WTC11 (cell line): ENCODE measurements around the gene DNAH14. TPM values are rescaled to one million over a fixed set of nuclear protein-coding genes. Genes with fewer than 3 reads are reported as not detected.
"Not testable (repeated sequence)": the region's sequence is repeated elsewhere in the genome, so short reads cannot be mapped to it uniquely, and the experiment has no call there.

Experiments
- ATAC-seq: fragments of 200-7000 bp; cut with Tn5 transposase; 2 replicates; pipeline ENCODE4 v1.10.0; 2021; ENCODE audit warnings: mild to moderate bottlenecking, moderate library complexity
- CTCF ChIA-PET: fragments of 300-600 bp; sonication (Branson Sonifier 250); formaldehyde crosslinking; loops from one replicate; lab custom pipeline; 2021; ENCODE audit warnings: antibody characterized with exemption; lab: Charles Lee
- POLR2A ChIA-PET: fragments of 350-600 bp; sonication (Branson Sonifier 250); formaldehyde crosslinking; loops from one replicate; lab custom pipeline; 2021; ENCODE audit warnings: antibody characterized with exemption; lab: Charles Lee
- DNase-seq: peaks from one replicate; pipeline ENCODE4 v3.0.0; 2021; ENCODE audit warnings: low spot score
- H3K27ac Mint-ChIP-seq: 2 replicates; pipeline ENCODE4 v1.8.0; 2021; ENCODE audit warnings: mixed read lengths
- H3K27me3 Mint-ChIP-seq: 2 replicates; pipeline ENCODE4 v1.8.0; 2021; ENCODE audit warnings: low read depth, mild to moderate bottlenecking, moderate library complexity, mixed read lengths
- H3K36me3 Mint-ChIP-seq: 2 replicates; pipeline ENCODE4 v1.8.0; 2021; ENCODE audit warnings: mixed read lengths
- H3K4me1 Mint-ChIP-seq: 2 replicates; pipeline ENCODE4 v1.8.0; 2022; ENCODE audit warnings: mixed read lengths
- H3K4me3 Mint-ChIP-seq: 2 replicates; pipeline ENCODE4 v1.8.0; 2021; ENCODE audit warnings: mild to moderate bottlenecking, moderate library complexity, mixed read lengths
- H3K9me3 Mint-ChIP-seq: 2 replicates; pipeline ENCODE4 v1.8.0; 2021; ENCODE audit warnings: mixed read lengths
- CBFB ChIP-seq: sonication (generic); formaldehyde crosslinking; IDR thresholded peaks from 2 replicates; pipeline ENCODE4 v1.8.1; 2022; ENCODE audit warnings: mild to moderate bottlenecking, low read depth, missing genetic modification reagents
- FOXP4 ChIP-seq: sonication (generic); formaldehyde crosslinking; IDR thresholded peaks from 2 replicates; pipeline ENCODE4 v1.8.0; 2022; ENCODE audit warnings: mild to moderate bottlenecking, missing genetic modification reagents
- HMGXB4 ChIP-seq: sonication (generic); formaldehyde crosslinking; IDR thresholded peaks from 2 replicates; pipeline ENCODE4 v1.8.1; 2023; ENCODE audit warnings: mild to moderate bottlenecking, moderate library complexity, missing genetic modification reagents
- JAZF1 ChIP-seq: fragments of 250-450 bp; sonication (Bioruptor Pico); IDR thresholded peaks from 2 replicates; pipeline ENCODE4 v1.9.0; 2021; ENCODE audit warnings: moderate library complexity, mild to moderate bottlenecking, inconsistent platforms
- MYBL2 ChIP-seq: sonication (generic); formaldehyde crosslinking; IDR thresholded peaks from 2 replicates; pipeline ENCODE4 v1.8.1; 2023; ENCODE audit warnings: mild to moderate bottlenecking, moderate library complexity, missing genetic modification reagents
- SMAD3 ChIP-seq: sonication (generic); formaldehyde crosslinking; IDR thresholded peaks from 2 replicates; pipeline ENCODE4 v1.8.0; 2022; ENCODE audit warnings: missing genetic modification reagents, mild to moderate bottlenecking, borderline replicate concordance
- SMAD4 ChIP-seq: sonication (generic); formaldehyde crosslinking; IDR thresholded peaks from 2 replicates; pipeline ENCODE4 v1.8.0; 2022; ENCODE audit warnings: mild to moderate bottlenecking, missing genetic modification reagents
- TCF7 ChIP-seq: sonication (generic); formaldehyde crosslinking; IDR thresholded peaks from 2 replicates; pipeline ENCODE4 v1.8.0; 2022; ENCODE audit warnings: mild to moderate bottlenecking, low read depth, missing genetic modification reagents, moderate library complexity
- TP53 ChIP-seq: sonication (generic); formaldehyde crosslinking; IDR thresholded peaks from 2 replicates; pipeline ENCODE4 v1.8.1; 2023; ENCODE audit warnings: mild to moderate bottlenecking, missing genetic modification reagents
- ZBTB43 ChIP-seq: sonication (generic); formaldehyde crosslinking; IDR thresholded peaks from 2 replicates; pipeline ENCODE4 v1.8.1; 2023; ENCODE audit warnings: mild to moderate bottlenecking, missing genetic modification reagents
- ZMAT4 ChIP-seq: fragments of 250-450 bp; sonication (Bioruptor Pico); IDR thresholded peaks from 2 replicates; pipeline ENCODE4 v1.9.0; 2021; ENCODE audit warnings: mild to moderate bottlenecking
- ZNF317 ChIP-seq: sonication (generic); formaldehyde crosslinking; IDR thresholded peaks from 2 replicates; pipeline ENCODE4 v1.8.1; 2023; ENCODE audit warnings: low read depth, mild to moderate bottlenecking, moderate library complexity, missing genetic modification reagents, borderline replicate concordance
- ZSCAN18 ChIP-seq: fragments of 250-450 bp; sonication (Bioruptor Pico); IDR thresholded peaks from 2 replicates; pipeline ENCODE4 v2.1.2; 2022; ENCODE audit warnings: mild to moderate bottlenecking, moderate library complexity
- total RNA-seq: library from RNA; stranded (reverse); gene quantifications from 3 replicates; pipeline ENCODE4 v1.2.3, GENCODE V29; 2021

DNAH14 gene
- total RNA-seq, 1 experiment from 2014 or later = 34.1 TPM

GRCh38 chr1:225380691-225381090 lies 451.2 kb downstream of the DNAH14 start (continued):
- no peak for TF ChIP-seq ZBTB43 (CRISPR knock-in tag)
- no peak for TF ChIP-seq SMAD4
- no peak for TF ChIP-seq MYBL2 (CRISPR knock-in tag)
- no peak for TF ChIP-seq JAZF1
- TF ChIP-seq, all 79 proteins: peak for 0

GRCh38 chr1:225386860-225387259 lies 457.4 kb downstream of the DNAH14 start:
- H3K36me3 Mint-ChIP-seq, H3K9me3 Mint-ChIP-seq, H3K4me1 Mint-ChIP-seq, POLR2A ChIA-PET, CTCF ChIA-PET, H3K27ac Mint-ChIP-seq, DNase-seq, H3K4me3 Mint-ChIP-seq, ATAC-seq, H3K27me3 Mint-ChIP-seq: not testable (repeated sequence)

- Mint-ChIP-seq H3K4me1 (no peaks in the 10 kb centered on the region), H3K9me3 (no peaks in the 10 kb centered on the region), H3K36me3 (no peaks in the 10 kb centered on the region), H3K27me3 (no peaks in the 10 kb centered on the region; the same call in 1 of the 2 replicates), H3K27ac (no peak overlapping the region), H3K4me3 (no peak overlapping the region)
- ATAC-seq = no peak
- ChIA-PET CTCF (interaction anchor here (1.5 kb wide), 1 partner anchor 9 kb away, joined by 3 read pairs; no protein-coding TSS in a partner anchor), POLR2A (interaction anchor here (1.0 kb wide), 1 partner anchor 10 kb away, joined by 5 read pairs; no protein-coding TSS in a partner anchor)
- DNase-seq = no peak
- TF ChIP-seq ZSCAN18 (CRISPR knock-in tag) = no peak
- TF ChIP-seq TCF7 (CRISPR knock-in tag) = no peak
These were observed 458.9 kb downstream of the DNAH14 start for GRCh38 chr1:225388372-225388771.

GRCh38 chr1:225389843-225390242 lies 460.4 kb downstream of the DNAH14 start:
- Mint-ChIP-seq H3K4me1 (no peaks in the 10 kb centered on the region), H3K27me3 (no peaks in the 10 kb centered on the region; the same call in 1 of the 2 replicates), H3K27ac (no peak overlapping the region; the same call in 1 of the 2 replicates), H3K36me3 (no peaks in the 10 kb centered on the region), H3K9me3 (0 out of 2 replicates have a peak, but pooled peaks cover 3% of the 10 kb centered on the region), H3K4me3 (no peak overlapping the region)
- ATAC-seq (no peak; the same call in 1 of the 2 replicates), DNase-seq (no peak)
- TF ChIP-seq ZNF317 (CRISPR knock-in tag) (no peak), ZMAT4 (no peak), FOXP4 (CRISPR knock-in tag) (no peak), SMAD3 (CRISPR knock-in tag) (no peak), TP53 (CRISPR knock-in tag) (no peak), CBFB (CRISPR knock-in tag) (no peak), HMGXB4 (CRISPR knock-in tag) (no peak), ZSCAN18 (CRISPR knock-in tag) (no peak)
- ChIA-PET CTCF (no interaction called here), POLR2A (no interaction called here)
